Activated CD4-positive, alpha-beta T cell treated with anti-CD3 and anti-CD28 coated beads, Interleukin-10, Interleukin-2, amounts not matched to agents 100 ng/mL and 50 ng/mL, durations not matched to agents 16 hours and 8 hours (primary cell): ENCODE measurements around the gene AKR1C2.
A peak's percentile ranks its signal among the peaks of the same experiment; 100 is the strongest.
"Not testable (repeated sequence)": the region's sequence is repeated elsewhere in the genome, so short reads cannot be mapped to it uniquely, and the experiment has no call there.

Experiments
- DNase-seq: peaks from one replicate; pipeline ENCODE4 v3.0.0-alpha.2; 2020

AKR1C2 gene

GRCh38 chr10:4984971-4985594 lies 18.6 kb downstream of the AKR1C2 start:
- DNase-seq, result no peak

- no peak for DNase-seq
Observed at GRCh38 chr10:4984223-4984622, 19.4 kb downstream of the AKR1C2 start.

GRCh38 chr10:4983615-4984216 lies 19.9 kb downstream of the AKR1C2 start:
- no peak for DNase-seq

- DNase-seq, result no peak
Observed at GRCh38 chr10:4982764-4983226, 20.9 kb downstream of the AKR1C2 start.

GRCh38 chr10:4981722-4982471 lies 21.8 kb downstream of the AKR1C2 start:
- peak; percentile 20 for DNase-seq

GRCh38 chr10:4980793-4981192 lies 22.9 kb downstream of the AKR1C2 start:
- no peak for DNase-seq

GRCh38 chr10:4978870-4979269 lies 24.8 kb downstream of the AKR1C2 start:
- no peak for DNase-seq

- no peak for DNase-seq
Observed at GRCh38 chr10:4977025-4977424, 26.6 kb downstream of the AKR1C2 start.

- DNase-seq, result not testable (repeated sequence)
Observed at GRCh38 chr10:4974400-4974799, 29.3 kb downstream of the AKR1C2 start.

- not testable (repeated sequence) for DNase-seq
Observed at GRCh38 chr10:4973294-4973693, 30.4 kb downstream of the AKR1C2 start.

GRCh38 chr10:4972369-4973142 lies 31.1 kb downstream of the AKR1C2 start:
- DNase-seq, result not testable (repeated sequence)

- DNase-seq, result not testable (repeated sequence)
Observed at GRCh38 chr10:4970362-4970761, 33.3 kb downstream of the AKR1C2 start.

GRCh38 chr10:4969289-4969688 lies 34.4 kb downstream of the AKR1C2 start:
- DNase-seq, result not testable (repeated sequence)

GRCh38 chr10:4967189-4967588 lies 36.5 kb downstream of the AKR1C2 start:
- not testable (repeated sequence) for DNase-seq

- DNase-seq, result not testable (repeated sequence)
Observed at GRCh38 chr10:4965763-4966162, 37.9 kb downstream of the AKR1C2 start.

- DNase-seq, result not testable (repeated sequence)
Observed at GRCh38 chr10:4963815-4964154, 39.9 kb downstream of the AKR1C2 start.

GRCh38 chr10:4962876-4963814 lies 40.5 kb downstream of the AKR1C2 start, which contains the start of gene AKR1C1:
Gene AKR1C1 (plus strand): TSS chr10:4963415. CDS start chr10:4963445, 30 bp downstream.
- DNase-seq, result not testable (repeated sequence)

GRCh38 chr10:4962308-4962707 lies 41.3 kb downstream of the AKR1C2 start:
- DNase-seq, result not testable (repeated sequence)

GRCh38 chr10:4961558-4961957 lies 42.1 kb downstream of the AKR1C2 start:
- DNase-seq, result not testable (repeated sequence)

GRCh38 chr10:4956955-4957645 lies 46.6 kb downstream of the AKR1C2 start:
- not testable (repeated sequence) for DNase-seq

GRCh38 chr10:4956088-4956487 lies 47.6 kb downstream of the AKR1C2 start:
- DNase-seq, result not testable (repeated sequence)
